Astrocyte of the cerebellum (primary cell): ENCODE measurements around the gene UFC1.

ENCODE experiments used
- DNase-seq: peaks from one replicate; pipeline ENCODE4 v3.0.0-alpha.2; 2011; ENCODE audit warnings: low read depth
- H3K4me3 ChIP-seq: 2 replicates; pipeline ENCODE4 v1.5.1; 2011; ENCODE audit warnings: mild to moderate bottlenecking, low read depth, low read length, moderate library complexity
- CTCF ChIP-seq: IDR thresholded peaks from 2 replicates; pipeline ENCODE4 v1.5.1; 2012; ENCODE audit warnings: low read length, low read depth, moderate library complexity, mild to moderate bottlenecking; ENCODE audit errors: missing control alignments
- in situ Hi-C: cut with HindIII; loops from 2 replicates; pipeline ENCODE4 v1.10.0; 2017; ENCODE audit warnings: low sequenced_read_pairs

UFC1 gene

GRCh38 chr1:161161652-161162051, 7.9 kb downstream of the UFC1 start:
- no peak for DNase-seq
- TF ChIP-seq CTCF: no peak
- in situ Hi-C loops: no loop called here
- no peak overlapping the region for H3K4me3 ChIP-seq

GRCh38 chr1:161162052-161162451, 8.3 kb downstream of the UFC1 start:
- no peak overlapping the region for H3K4me3 ChIP-seq
- DNase-seq: no peak
- no peak for TF ChIP-seq CTCF
- in situ Hi-C loops: no loop called here

DNA sequence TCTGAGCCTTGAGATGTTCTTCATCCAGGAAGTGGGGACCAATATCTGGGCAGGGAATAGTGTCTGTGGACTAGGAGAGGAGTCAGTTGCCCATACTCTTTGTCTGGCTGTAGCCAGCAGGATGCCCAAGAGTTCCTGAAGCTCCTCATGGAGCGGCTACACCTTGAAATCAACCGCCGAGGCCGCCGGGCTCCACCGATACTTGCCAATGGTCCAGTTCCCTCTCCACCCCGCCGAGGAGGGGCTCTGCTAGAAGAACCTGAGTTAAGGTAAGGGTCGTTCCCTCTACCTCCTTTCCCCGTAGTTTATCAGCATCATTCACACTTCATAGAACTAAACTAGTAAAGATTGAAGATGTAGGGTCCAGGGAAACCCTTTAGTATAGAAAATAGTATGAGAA, 9.0 kb downstream of the UFC1 start:
- TF ChIP-seq CTCF: no peak
- in situ Hi-C loops: no loop called here

GRCh38 chr1:161163793-161164192, 10.0 kb downstream of the UFC1 start:
- no peak overlapping the region for H3K4me3 ChIP-seq
- no peak for TF ChIP-seq CTCF
- no peak for DNase-seq
- in situ Hi-C loops: no loop called here

More for the DNA sequence above, 9.0 kb downstream of the UFC1 start:
- DNase-seq: no peak
- no peak overlapping the region for H3K4me3 ChIP-seq

- in situ Hi-C loops: no loop called here
- no peak for TF ChIP-seq CTCF
- DNase-seq: no peak
Observed at GRCh38 chr1:161164901-161165610, 11.3 kb downstream of the UFC1 start.

DNA sequence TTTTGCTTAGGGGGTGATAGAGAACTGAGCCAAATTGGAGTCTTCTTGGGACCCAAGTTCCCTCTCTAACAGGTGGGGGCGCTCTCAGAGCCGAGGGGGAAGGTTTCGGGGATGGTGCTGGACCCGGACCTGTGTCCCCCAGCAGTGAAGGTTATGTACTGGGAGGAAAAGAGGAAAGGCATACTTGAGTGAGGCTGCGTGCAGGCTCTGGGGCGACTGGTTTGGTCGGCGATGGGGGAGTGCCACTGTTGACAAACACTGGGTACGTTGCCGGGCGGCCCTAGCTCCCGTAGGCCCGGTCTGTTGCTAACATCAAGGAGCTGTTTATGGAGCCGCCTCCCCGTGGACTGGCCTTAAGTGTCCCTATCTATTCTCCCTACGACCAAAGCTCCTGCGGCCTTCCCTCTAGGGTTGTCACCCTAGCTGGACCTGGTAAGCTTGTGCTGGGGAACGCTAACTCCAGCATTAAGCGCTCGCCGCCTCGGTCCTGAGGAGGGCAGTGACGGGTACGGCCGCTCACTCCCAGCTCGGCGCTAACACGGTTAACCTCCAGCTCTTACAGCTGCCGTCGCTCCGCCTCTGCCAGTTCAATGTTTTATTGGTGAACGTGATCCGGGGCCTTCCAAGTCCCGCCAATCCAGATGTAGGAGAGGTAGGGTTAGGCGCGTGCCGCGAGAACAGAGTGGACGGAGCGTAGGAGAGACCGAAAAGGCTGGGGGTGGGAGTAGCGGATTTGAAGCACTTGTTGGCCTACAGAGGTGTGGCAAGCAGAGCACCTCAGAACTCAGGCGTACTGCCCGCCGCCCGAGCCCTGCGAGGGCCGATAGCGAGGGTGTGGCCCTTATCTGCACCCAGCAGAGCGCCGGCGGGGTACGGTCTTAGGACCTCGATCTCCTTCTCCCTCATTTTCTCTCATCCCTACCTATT, 12.2 kb downstream of the UFC1 start, which contains the start of gene PPOX:
Gene PPOX (plus strand): TSS at position 685 of the 927 bp plus-strand sequence. CDS start 422 bp downstream, outside the sequence.
- in situ Hi-C loops: no loop called here
- DNase-seq: peak; percentile 97
- TF ChIP-seq CTCF: peak; percentile 68
- H3K4me3 ChIP-seq: peak within 1 kb of the TSS; percentile 83

More at GRCh38 chr1:161164901-161165610, 11.3 kb downstream of the UFC1 start:
- H3K4me3 ChIP-seq: peak overlapping the region; percentile 83
